GM19438 (cell line): Measurements from ENCODE around the gene UPF3A.
"Not testable (repeated sequence)": the region's sequence is repeated elsewhere in the genome, so short reads cannot be mapped to it uniquely, and the experiment has no call there.

Experiments used
- ATAC-seq: cut with Tn5 transposase; IDR thresholded peaks from one replicate; pipeline ENCODE4 v1.9.1; 2021; ENCODE audit warnings: low read depth; ENCODE audit not compliant: unreplicated experiment

Gene UPF3A

DNA sequence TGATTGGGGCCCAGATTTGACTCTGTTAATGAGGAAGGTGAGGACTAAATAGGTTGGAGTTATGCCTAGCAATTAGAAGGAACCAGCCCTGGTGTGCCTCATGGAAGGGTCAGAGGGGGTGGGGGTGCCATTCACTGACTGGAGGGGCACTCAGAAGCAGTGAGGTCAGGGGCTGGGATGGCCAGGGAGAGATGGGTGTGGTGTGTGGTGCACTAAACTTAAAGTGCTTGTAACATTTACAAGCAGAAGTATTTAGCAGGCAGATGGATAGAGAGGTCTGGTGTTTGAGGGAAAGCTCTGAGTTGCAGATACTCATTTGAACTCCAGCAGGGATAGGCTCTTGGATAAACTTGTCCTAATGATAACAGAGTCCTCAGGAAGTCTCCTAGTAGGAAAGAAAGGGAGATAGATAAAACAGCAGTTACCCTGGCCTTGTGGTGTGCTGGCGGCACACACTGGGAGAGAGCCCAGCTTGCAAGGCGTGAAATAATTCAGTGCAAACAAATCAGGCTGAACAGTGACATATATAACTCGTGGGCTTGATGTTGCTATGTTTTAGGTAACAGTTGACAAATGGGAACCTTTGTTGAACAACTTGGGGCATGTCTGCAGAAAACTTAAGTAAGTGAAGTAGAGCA, 20.0 kb upstream of the UPF3A start:
- no peak for ATAC-seq

DNA sequence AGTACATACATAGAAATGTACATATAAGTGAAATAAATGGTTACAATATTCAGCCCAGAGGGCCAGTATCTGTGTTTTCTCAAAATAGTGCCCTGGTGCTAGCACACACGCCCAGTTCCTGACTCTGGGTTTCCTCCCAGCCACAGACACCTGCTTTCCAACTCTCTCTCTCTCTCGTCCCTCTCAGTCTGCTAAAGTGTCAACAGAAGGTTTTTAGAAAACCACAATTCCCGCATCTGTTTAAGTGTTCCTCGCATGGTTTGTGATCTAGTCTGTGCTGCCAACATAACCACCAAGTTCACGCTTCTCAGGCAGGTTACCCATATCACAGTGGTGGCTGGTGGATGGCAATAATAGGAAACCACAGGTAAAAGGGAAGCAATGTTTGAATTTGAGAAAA, 17.8 kb upstream of the UPF3A start:
- peak; percentile 67 for ATAC-seq

DNA sequence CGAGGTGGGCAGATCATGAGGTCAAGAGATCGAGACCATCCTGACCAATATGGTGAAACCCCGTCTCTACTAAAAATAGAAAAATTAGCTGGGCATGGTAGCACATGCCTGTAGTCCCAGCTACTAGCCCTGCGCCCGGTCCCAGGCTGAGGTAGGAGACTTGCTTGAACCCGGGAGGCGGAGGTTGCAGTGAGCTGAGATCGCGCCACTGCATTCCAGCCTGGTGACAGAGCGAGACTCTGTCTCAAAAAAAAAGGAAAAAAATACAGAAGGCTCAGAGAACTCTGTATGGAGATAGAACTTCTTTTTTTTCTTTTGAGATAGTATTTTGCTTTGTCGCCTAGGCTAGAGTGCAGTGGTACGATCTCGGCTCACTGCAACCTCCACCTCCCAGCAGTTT, 17.1 kb upstream of the UPF3A start:
- not testable (repeated sequence) for ATAC-seq

GRCh38 chr13:114264886-114265611, 16.4 kb upstream of the UPF3A start:
- ATAC-seq, result no peak

DNA sequence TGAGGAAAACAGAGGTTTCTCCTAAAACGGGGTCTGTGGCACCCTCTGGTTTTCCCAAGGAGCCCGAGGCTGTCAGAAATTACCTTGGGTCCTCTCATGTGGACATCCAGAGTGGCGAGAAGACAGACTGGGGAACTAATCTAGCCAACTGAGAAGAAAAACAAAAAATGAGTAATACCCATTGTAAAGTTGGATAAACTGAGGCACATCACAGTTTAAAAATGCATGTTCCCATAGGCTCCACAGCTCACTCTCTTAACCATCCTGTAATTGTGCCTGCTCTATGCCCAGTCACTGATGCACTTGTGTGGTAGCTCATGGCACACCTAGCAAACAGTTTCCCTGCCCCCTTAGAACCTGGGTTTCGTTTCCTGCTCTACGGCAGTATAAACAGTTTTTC, 15.2 kb upstream of the UPF3A start:
- ATAC-seq, result no peak

GRCh38 chr13:114268344-114269280, 12.8 kb upstream of the UPF3A start:
- no peak for ATAC-seq

DNA sequence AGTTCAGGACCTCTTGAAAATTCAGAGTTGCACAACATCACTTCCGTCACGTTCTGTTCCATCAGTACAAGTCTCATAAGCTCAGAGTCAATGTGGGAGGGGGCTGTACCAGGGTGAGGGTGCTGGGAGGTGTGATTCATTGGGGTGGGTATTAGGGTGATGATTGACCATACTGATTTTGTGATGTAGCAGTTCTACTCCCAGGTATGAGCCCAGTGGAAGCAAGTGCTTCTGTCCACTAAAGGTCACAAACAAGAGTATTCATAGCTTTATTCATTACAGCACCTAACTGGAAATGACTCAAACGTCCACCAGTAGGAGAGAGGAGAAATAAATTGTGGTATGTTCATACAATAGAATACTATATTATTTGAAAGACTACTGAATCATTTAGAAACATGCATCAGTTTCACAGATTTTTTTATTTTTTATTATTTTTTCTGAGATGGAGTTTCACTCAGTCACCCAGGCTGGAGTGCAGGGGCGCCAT, 12.1 kb upstream of the UPF3A start:
- ATAC-seq, result no peak

- no peak for ATAC-seq
Measured at GRCh38 chr13:114272977-114273376, 8.4 kb upstream of the UPF3A start.

DNA sequence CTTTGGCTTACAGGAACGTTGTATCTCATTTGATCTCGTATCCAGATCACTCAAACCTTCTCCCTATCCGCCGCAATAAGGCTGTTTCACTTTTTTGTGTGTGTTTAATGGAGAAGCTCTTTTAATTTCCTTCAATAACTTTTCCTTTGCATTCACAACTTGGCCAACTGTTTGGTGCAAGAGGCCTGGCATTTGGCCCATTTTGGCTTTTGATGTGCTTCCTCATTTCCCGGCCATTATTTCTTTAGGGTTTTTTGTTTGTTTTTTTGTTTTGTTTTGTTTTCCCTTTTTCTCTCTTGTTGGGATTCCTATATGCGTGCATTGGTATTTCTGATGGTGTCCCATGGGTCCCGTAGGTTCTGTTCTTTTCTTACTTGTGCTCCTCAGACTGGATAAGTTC, 6.1 kb upstream of the UPF3A start:
- no peak for ATAC-seq

- no peak for ATAC-seq
Measured at GRCh38 chr13:114279146-114279545, 2.3 kb upstream of the UPF3A start.

GRCh38 chr13:114279758-114280355, 1.5 kb upstream of the UPF3A start:
- no peak for ATAC-seq

DNA sequence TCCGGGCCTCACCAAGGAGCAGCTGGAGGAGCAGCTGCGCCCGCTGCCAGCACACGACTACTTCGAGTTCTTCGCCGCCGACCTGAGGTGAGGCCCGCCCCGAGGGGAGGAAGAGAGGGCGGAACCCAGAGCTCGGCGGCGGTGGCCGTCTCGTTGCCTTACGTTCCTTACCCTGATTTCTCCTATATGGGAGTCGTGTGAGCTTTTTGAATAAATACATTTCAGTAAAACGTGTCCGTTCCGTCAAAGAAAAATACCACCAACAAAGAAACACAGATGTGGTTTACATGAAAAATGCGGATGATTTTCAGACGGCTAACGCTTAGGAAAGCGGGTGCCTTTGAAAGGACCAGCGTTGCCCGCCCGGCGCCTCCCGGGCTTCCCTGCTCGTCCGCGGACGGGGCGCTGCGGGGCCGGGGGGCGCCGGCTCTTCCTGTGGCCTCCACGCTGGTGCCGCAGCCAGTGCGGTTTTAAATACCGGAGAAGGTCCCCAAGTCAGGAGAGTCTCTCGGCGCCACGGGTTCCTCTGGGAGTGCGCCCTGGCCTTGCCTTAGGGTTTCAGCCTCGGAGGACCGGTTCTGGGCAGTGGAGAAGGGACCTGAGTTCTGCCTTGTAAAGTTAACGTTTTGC, 755 bp downstream of the UPF3A start:
- ATAC-seq, result peak; percentile 51

GRCh38 chr13:114283576-114283975, 2.2 kb downstream of the UPF3A start:
- ATAC-seq, result no peak

DNA sequence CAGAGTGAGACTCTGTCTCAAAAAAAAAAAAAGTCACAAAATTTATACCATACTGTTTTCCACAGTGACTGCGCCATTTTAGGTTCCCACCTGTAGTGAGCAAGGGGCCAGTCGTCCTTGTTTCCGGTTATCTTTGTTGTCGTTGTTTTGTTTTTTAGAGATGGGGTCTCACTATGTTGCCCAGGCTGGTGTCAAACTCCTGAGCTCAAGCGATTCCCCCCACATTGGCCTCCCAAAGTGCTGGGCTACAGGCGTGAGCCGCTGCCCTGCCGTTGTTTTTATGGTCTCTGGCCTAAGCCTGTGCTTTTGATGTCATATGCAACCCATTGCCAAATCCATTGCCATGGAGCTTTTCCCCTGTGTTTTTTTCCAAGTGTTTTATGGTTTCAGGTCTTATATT, 3.3 kb downstream of the UPF3A start:
- no peak for ATAC-seq

GRCh38 chr13:114285166-114285808, 3.9 kb downstream of the UPF3A start:
- ATAC-seq, result no peak

- ATAC-seq, result no peak
Measured at GRCh38 chr13:114286808-114287207, 5.4 kb downstream of the UPF3A start.

DNA sequence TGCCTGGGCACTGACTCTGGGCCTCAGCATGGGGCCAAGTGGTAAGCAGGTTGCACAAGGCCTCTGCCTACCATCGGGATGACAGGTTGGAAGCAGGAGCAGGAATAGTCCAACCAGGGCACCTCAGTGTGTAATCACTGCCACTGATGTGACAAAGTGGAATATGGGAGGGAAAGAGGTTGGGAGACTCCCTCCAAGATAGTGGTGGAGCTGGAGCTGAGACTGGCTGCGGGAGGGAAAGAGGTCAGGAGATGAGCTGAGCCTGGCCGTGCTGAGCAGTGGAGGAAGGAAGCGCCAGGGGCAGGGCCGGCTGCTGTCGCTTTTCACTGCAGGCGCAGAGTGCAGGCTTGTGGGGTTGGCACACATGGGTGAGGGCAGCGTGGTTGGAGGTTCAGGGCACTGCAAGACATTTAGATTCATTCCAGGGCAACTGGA, 6.8 kb downstream of the UPF3A start:
- no peak for ATAC-seq

- no peak for ATAC-seq
Measured at GRCh38 chr13:114296448-114296847, 15.0 kb downstream of the UPF3A start.

- ATAC-seq, result no peak
Measured at GRCh38 chr13:114296902-114297301, 15.5 kb downstream of the UPF3A start.

- ATAC-seq, result no peak
Measured at GRCh38 chr13:114298866-114299265, 17.5 kb downstream of the UPF3A start.
